Tibial nerve (tissue), 4 donors: Measurements from ENCODE around the gene PXN.

Experiments
- EP300 ChIP-seq, 2 donors: sonication (generic); formaldehyde crosslinking; IDR thresholded peaks; one replicate each; pipeline ENCODE4 v1.6.1; 2017; ENCODE audit warnings: antibody characterized with exemption in 2 of 2, mild to moderate bottlenecking in 1 of 2
- POLR2A ChIP-seq, 2 donors: fragments of 450-650 bp; IDR thresholded peaks; one replicate each; pipeline ENCODE4 v1.6.1; 2017; ENCODE audit warnings: antibody characterized with exemption in 2 of 2, mild to moderate bottlenecking in 2 of 2, moderate library complexity in 2 of 2
- TF ChIP-seq, protein P1 (sequence below), 5 experiments: fragments of 200-600 bp in 3 of 5; fragments of 450-650 bp in 2 of 5; sonication (generic) in 3 of 5; IDR thresholded peaks; one replicate each; pipeline ENCODE4 v1.5.1; 2016 to 2019; ENCODE audit warnings: antibody characterized with exemption in 5 of 5, mild to moderate bottlenecking in 3 of 5, moderate library complexity in 2 of 5

DNA sequence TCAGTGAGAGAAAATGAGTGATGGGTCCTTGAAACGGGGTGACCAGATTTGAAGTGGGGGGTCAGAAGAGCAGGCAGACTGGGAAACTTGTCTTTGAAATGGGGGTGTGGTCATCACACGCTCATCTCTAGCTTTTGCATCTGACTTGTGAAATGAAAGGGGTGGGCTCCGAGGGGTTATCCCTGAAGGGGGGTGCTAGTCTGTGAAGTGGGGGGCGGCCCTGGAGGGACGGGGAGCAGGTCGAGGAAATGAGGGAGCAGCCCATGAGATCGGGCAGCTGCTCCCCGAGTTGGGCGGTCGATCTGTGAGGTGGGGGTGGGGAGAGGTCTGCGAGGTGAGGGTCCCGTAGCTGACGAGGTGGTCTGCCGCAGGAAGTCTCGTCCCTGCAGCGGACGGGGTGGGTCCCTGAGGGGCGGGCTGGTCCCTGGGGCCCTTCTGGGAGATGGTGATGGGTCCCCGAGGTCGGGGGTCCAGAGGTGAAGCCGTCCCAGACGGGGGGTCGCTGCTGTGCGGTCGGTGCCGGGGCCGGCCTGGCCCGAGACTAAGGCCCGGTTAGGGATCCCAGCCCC is 542 bp downstream of the PXN start:
- TF ChIP-seq, protein P1, sequence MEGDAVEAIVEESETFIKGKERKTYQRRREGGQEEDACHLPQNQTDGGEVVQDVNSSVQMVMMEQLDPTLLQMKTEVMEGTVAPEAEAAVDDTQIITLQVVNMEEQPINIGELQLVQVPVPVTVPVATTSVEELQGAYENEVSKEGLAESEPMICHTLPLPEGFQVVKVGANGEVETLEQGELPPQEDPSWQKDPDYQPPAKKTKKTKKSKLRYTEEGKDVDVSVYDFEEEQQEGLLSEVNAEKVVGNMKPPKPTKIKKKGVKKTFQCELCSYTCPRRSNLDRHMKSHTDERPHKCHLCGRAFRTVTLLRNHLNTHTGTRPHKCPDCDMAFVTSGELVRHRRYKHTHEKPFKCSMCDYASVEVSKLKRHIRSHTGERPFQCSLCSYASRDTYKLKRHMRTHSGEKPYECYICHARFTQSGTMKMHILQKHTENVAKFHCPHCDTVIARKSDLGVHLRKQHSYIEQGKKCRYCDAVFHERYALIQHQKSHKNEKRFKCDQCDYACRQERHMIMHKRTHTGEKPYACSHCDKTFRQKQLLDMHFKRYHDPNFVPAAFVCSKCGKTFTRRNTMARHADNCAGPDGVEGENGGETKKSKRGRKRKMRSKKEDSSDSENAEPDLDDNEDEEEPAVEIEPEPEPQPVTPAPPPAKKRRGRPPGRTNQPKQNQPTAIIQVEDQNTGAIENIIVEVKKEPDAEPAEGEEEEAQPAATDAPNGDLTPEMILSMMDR (IDR thresholded peaks at IDR 0.05): no peak
- TF ChIP-seq EP300 (IDR thresholded peaks at IDR 0.05) (no peak), POLR2A (IDR thresholded peaks at IDR 0.05) (no peak)
